ENCODE results near the gene RABGAP1L.

RABGAP1L gene

GRCh38 chr1:174818951-174819350 lies 659.6 kb downstream of the RABGAP1L start:
- no peak for DNase-seq (ENCODE audit: low read depth)
- H3K4me3 ChIP-seq (ENCODE audit: low read length): no peak overlapping the region
- no peak for TF ChIP-seq CTCF (conservative IDR thresholded peaks at IDR 0.05; ENCODE audit: low read depth, low read length)

GRCh38 chr1:174819596-174819995 lies 660.3 kb downstream of the RABGAP1L start:
- TF ChIP-seq CTCF (conservative IDR thresholded peaks at IDR 0.05; ENCODE audit: low read depth, low read length): no peak
- DNase-seq (ENCODE audit: low read depth): no peak

GRCh38 chr1:174825127-174825526 lies 665.8 kb downstream of the RABGAP1L start:
- no peak for DNase-seq (ENCODE audit: low read depth)
- TF ChIP-seq CTCF (conservative IDR thresholded peaks at IDR 0.05; ENCODE audit: low read depth, low read length): no peak
- H3K4me3 ChIP-seq (ENCODE audit: low read length): no peak overlapping the region

More at GRCh38 chr1:174819596-174819995, 660.3 kb downstream of the RABGAP1L start:
- no peak overlapping the region for H3K4me3 ChIP-seq (ENCODE audit: low read length)

GRCh38 chr1:174825806-174826205 lies 666.5 kb downstream of the RABGAP1L start:
- no peak for TF ChIP-seq CTCF (conservative IDR thresholded peaks at IDR 0.05; ENCODE audit: low read depth, low read length)
- H3K4me3 ChIP-seq (ENCODE audit: low read length): no peak overlapping the region
- DNase-seq (ENCODE audit: low read depth): no peak

- DNase-seq (ENCODE audit: low read depth): no peak
- no peak overlapping the region for H3K4me3 ChIP-seq (ENCODE audit: low read length)
- no peak for TF ChIP-seq CTCF (conservative IDR thresholded peaks at IDR 0.05; ENCODE audit: low read depth, low read length)
Measured at GRCh38 chr1:174828264-174828663, 668.9 kb downstream of the RABGAP1L start.

GRCh38 chr1:174829990-174830389 lies 670.7 kb downstream of the RABGAP1L start:
- no peak for TF ChIP-seq CTCF (conservative IDR thresholded peaks at IDR 0.05; ENCODE audit: low read depth, low read length)
- no peak for DNase-seq (ENCODE audit: low read depth)
- H3K4me3 ChIP-seq (ENCODE audit: low read length): no peak overlapping the region

GRCh38 chr1:174836543-174836942 lies 677.2 kb downstream of the RABGAP1L start:
- no peak overlapping the region for H3K4me3 ChIP-seq (ENCODE audit: low read length)
- no peak for TF ChIP-seq CTCF (conservative IDR thresholded peaks at IDR 0.05; ENCODE audit: low read depth, low read length)
- no peak for DNase-seq (ENCODE audit: low read depth)

Measured in retinal pigment epithelial cell (primary cell).